Tongue (tissue), 2 donors: ENCODE results near the gene MEF2A. TPM values are rescaled to one million over a fixed set of nuclear protein-coding genes. Genes with fewer than 3 reads are reported as not detected.
A peak's percentile ranks its signal among the peaks of the same experiment; 100 is the strongest.
"Not testable (repeated sequence)": the region's sequence is repeated elsewhere in the genome, so short reads cannot be mapped to it uniquely, and the experiment has no call there.

Source experiments
- DNase-seq: peaks from one replicate; pipeline ENCODE4 v3.0.0-alpha.2; 2015
- total RNA-seq: library from RNA; depleted of rRNA; stranded (reverse); fragments of >200 nt; gene quantifications from one replicate; pipeline ENCODE4 v1.2.3, GENCODE V29; 2014

MEF2A gene
- total RNA-seq: 166 TPM

- DNase-seq: peak; percentile 98
Measured at GRCh38 chr15:99565299-99566156, at the start of gene MEF2A. Gene MEF2A, plus strand, starts transcription at chr15:99565984. Its CDS starts 67,136 bp downstream, at chr15:99633120.

- no peak for DNase-seq
Measured at GRCh38 chr15:99518191-99518590, 47.6 kb upstream of the MEF2A start.

- not testable (repeated sequence) for DNase-seq
Measured at GRCh38 chr15:99519366-99519765, 46.4 kb upstream of the MEF2A start.

GRCh38 chr15:99522288-99522687 lies 43.5 kb upstream of the MEF2A start:
- DNase-seq: no peak

- DNase-seq: no peak
Measured at GRCh38 chr15:99526176-99526575, 39.6 kb upstream of the MEF2A start.

- DNase-seq: no peak
Measured at GRCh38 chr15:99526671-99527070, 39.1 kb upstream of the MEF2A start.

- DNase-seq: peak; percentile 23
Measured at GRCh38 chr15:99536422-99537040, 29.3 kb upstream of the MEF2A start.

- no peak for DNase-seq
Measured at GRCh38 chr15:99537344-99537743, 28.4 kb upstream of the MEF2A start.

GRCh38 chr15:99538261-99538660 lies 27.5 kb upstream of the MEF2A start:
- no peak for DNase-seq

GRCh38 chr15:99542828-99543227 lies 23.0 kb upstream of the MEF2A start:
- no peak for DNase-seq

- no peak for DNase-seq
Measured at GRCh38 chr15:99545605-99546004, 20.2 kb upstream of the MEF2A start.

- peak; percentile 35 for DNase-seq
Measured at GRCh38 chr15:99546441-99547100, 19.2 kb upstream of the MEF2A start.

GRCh38 chr15:99547517-99547916 lies 18.3 kb upstream of the MEF2A start:
- DNase-seq: no peak

GRCh38 chr15:99550077-99550476 lies 15.7 kb upstream of the MEF2A start:
- no peak for DNase-seq

- no peak for DNase-seq
Measured at GRCh38 chr15:99552111-99552510, 13.7 kb upstream of the MEF2A start.

GRCh38 chr15:99554880-99555488 lies 10.8 kb upstream of the MEF2A start:
- DNase-seq: no peak

- no peak for DNase-seq
Measured at GRCh38 chr15:99556011-99556410, 9.8 kb upstream of the MEF2A start.

GRCh38 chr15:99556578-99556977 lies 9.2 kb upstream of the MEF2A start:
- no peak for DNase-seq

- DNase-seq: no peak
Measured at GRCh38 chr15:99558084-99558483, 7.7 kb upstream of the MEF2A start.

- no peak for DNase-seq
Measured at GRCh38 chr15:99558571-99558970, 7.2 kb upstream of the MEF2A start.

- no peak for DNase-seq
Measured at GRCh38 chr15:99561476-99562230, 4.1 kb upstream of the MEF2A start.

GRCh38 chr15:99562238-99562637 lies 3.5 kb upstream of the MEF2A start:
- no peak for DNase-seq
